ENCODE measurements around the gene ESRRG. TPM values are rescaled to one million over a fixed set of nuclear protein-coding genes. Genes with fewer than 3 reads are reported as not detected.
"Not testable (repeated sequence)": the region's sequence is repeated elsewhere in the genome, so short reads cannot be mapped to it uniquely, and the experiment has no call there.

Gene ESRRG
- polyA plus RNA-seq, 3 donors, result 33.7 to 45.6 (median 36.0) TPM

GRCh38 chr1:216582151-216582550, 141.1 kb downstream of the ESRRG start:
- DNase-seq, result no peak

- DNase-seq, result no peak
These were observed 142.6 kb downstream of the ESRRG start for GRCh38 chr1:216580538-216581057.

GRCh38 chr1:216576234-216576937, 146.8 kb downstream of the ESRRG start:
- DNase-seq, result no peak

- DNase-seq, result no peak
These were observed 156.5 kb downstream of the ESRRG start for GRCh38 chr1:216566641-216567205.

- DNase-seq, result no peak
These were observed 160.1 kb downstream of the ESRRG start for GRCh38 chr1:216563087-216563486.

GRCh38 chr1:216562383-216562782, 160.8 kb downstream of the ESRRG start:
- DNase-seq, result no peak

GRCh38 chr1:216560527-216560926, 162.7 kb downstream of the ESRRG start:
- no peak for DNase-seq

GRCh38 chr1:216559359-216559758, 163.9 kb downstream of the ESRRG start:
- DNase-seq, result no peak

GRCh38 chr1:216555653-216556052, 167.6 kb downstream of the ESRRG start:
- DNase-seq, result no peak

- DNase-seq, result no peak
These were observed 168.3 kb downstream of the ESRRG start for GRCh38 chr1:216554934-216555333.

GRCh38 chr1:216553766-216554165, 169.5 kb downstream of the ESRRG start:
- DNase-seq, result no peak

- no peak for DNase-seq
These were observed 170.2 kb downstream of the ESRRG start for GRCh38 chr1:216553040-216553439.

- no peak for DNase-seq
These were observed 173.4 kb downstream of the ESRRG start for GRCh38 chr1:216549796-216550195.

GRCh38 chr1:216542741-216543140, 180.5 kb downstream of the ESRRG start:
- DNase-seq, result no peak

- DNase-seq, result no peak
These were observed 181.0 kb downstream of the ESRRG start for GRCh38 chr1:216542263-216542662.

- no peak for DNase-seq
These were observed 187.5 kb downstream of the ESRRG start for GRCh38 chr1:216535751-216536150.

- DNase-seq, result no peak
These were observed 188.2 kb downstream of the ESRRG start for GRCh38 chr1:216535059-216535458.

- no peak for DNase-seq
These were observed 189.5 kb downstream of the ESRRG start for GRCh38 chr1:216533776-216534175.

- no peak for DNase-seq
These were observed 190.9 kb downstream of the ESRRG start for GRCh38 chr1:216532251-216532798.

- peak; percentile 20 for DNase-seq
These were observed 191.7 kb downstream of the ESRRG start for GRCh38 chr1:216531263-216532239.

- DNase-seq, result not testable (repeated sequence)
These were observed 193.4 kb downstream of the ESRRG start for GRCh38 chr1:216529851-216530250.

GRCh38 chr1:216528816-216529215, 194.4 kb downstream of the ESRRG start:
- DNase-seq, result peak; percentile 5

Data from renal pelvis (tissue), 4 donors.